ENCODE results near the gene DCTN1.
"Not testable (repeated sequence)": the region's sequence is repeated elsewhere in the genome, so short reads cannot be mapped to it uniquely, and the experiment has no call there.

Gene DCTN1

DNA sequence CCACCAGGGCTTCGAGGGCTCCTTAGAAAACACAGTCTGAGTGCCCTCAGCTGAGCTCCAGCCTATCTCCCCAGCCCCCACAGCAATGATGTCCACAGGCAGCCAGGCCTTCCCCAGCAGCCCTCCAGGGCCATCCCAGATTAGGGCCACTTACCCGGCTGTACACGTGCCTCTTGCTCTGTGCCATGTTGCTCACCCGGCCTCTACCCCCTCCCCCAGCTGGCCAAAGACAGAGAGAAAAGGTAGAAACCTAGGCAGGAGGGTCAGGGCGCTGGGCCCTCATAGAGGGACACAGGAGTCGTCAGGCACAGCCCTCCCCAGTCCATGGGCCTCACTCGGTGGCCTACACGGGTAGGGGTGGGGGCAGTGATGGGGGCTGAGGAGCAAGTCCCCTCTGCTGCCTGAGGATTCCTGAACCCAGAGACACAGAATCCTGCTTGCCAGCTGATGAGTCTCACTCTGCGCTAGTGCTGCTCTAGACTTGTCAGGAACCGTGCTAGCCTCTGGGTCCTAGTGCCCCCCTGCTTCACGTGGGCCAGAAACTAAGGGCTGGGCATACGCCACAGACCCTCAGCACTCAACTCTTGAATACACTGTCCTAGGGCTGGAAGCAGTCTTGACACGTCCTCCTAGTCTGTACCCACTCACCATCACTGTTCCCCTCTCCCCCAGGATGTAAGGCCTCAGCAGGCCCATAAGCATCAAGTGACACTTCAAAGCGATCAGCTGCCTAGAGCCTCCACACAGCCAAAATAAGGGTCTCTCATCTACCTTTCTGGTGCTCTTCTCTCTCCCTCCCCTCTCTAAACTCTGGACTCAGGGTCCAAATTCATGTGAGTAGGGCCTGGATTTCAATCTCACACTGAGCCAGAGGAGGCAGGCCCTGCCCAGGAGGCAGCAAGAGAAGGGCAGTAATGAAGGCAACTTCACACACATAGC, at the start of gene DCTN1:
Gene DCTN1, minus strand, starts transcription at position 461 of the 939 bp plus-strand sequence. Its CDS starts 274 bp downstream, at position 187.
- peak; percentile 85 for DNase-seq (ENCODE audit: low spot score)

- no peak for DNase-seq (ENCODE audit: low spot score)
Measured at GRCh38 chr2:74428675-74429074, 48.6 kb upstream of the DCTN1 start.

DNA sequence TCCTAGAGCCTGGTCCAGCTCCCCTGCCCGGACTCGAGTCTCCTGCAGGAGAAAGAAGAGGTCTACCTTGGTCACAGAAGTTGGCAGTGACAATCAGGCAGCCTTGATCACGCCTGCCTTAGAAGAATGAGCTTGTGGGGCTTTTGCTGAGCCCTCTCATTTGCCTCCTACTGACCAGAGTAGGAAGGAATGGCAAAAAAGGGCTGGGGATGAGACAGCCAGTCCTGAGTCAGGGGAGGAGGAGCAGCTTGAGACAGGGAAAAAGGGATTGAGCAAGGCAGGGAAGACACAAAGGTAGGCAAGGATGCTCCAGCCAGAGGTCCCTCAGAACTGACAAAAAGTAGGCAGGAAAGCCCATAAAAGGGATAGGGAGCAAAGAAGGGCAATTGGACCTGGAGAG, 47.4 kb upstream of the DCTN1 start:
- DNase-seq (ENCODE audit: low spot score) = no peak

DNA sequence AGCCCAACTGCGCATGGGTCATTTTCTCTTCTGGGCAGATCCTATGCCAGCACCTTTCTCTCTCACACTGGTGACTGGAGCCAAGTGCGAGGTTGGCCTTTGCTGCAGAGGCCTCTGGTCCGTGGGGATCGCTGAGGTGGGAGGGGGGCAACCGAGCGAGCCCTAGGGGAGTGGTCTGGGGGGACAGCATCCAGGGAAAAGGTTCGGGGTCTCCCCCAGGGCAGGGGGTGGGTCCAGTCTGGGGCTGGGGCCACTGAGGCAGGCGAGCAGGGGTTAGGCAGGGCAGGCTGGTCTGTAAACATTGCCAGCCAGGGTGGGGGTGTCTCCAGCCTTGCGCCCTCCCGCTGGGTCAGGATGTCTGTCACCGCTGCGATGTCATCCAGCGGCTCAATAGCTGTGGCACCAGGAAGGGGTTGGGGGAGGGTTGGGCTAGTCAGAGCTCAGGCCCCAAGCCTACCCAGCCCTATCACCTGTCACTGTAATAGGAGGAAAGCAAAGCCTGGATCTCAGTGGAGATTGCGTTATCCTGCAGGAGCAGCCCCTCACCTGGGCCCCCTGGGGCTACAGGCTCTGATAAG, 46.2 kb upstream of the DCTN1 start:
- DNase-seq (ENCODE audit: low spot score) = no peak

GRCh38 chr2:74425523-74425922, 45.4 kb upstream of the DCTN1 start:
- no peak for DNase-seq (ENCODE audit: low spot score)

GRCh38 chr2:74424995-74425406, 44.9 kb upstream of the DCTN1 start:
- no peak for DNase-seq (ENCODE audit: low spot score)

- DNase-seq (ENCODE audit: low spot score) = no peak
Measured at GRCh38 chr2:74424139-74424992, 44.3 kb upstream of the DCTN1 start.

GRCh38 chr2:74423231-74424095, 43.4 kb upstream of the DCTN1 start:
- DNase-seq (ENCODE audit: low spot score) = no peak

- peak; percentile 44 for DNase-seq (ENCODE audit: low spot score)
Measured at GRCh38 chr2:74421221-74421870, 41.2 kb upstream of the DCTN1 start, which contains the start of the genes C2orf81 and WDR54. Gene C2orf81, minus strand, starts transcription at chr2:74421619. Its CDS starts 59 bp downstream, at chr2:74421560. Gene WDR54, plus strand, starts transcription at chr2:74421730. Its CDS starts 424 bp downstream, at chr2:74422154.

DNA sequence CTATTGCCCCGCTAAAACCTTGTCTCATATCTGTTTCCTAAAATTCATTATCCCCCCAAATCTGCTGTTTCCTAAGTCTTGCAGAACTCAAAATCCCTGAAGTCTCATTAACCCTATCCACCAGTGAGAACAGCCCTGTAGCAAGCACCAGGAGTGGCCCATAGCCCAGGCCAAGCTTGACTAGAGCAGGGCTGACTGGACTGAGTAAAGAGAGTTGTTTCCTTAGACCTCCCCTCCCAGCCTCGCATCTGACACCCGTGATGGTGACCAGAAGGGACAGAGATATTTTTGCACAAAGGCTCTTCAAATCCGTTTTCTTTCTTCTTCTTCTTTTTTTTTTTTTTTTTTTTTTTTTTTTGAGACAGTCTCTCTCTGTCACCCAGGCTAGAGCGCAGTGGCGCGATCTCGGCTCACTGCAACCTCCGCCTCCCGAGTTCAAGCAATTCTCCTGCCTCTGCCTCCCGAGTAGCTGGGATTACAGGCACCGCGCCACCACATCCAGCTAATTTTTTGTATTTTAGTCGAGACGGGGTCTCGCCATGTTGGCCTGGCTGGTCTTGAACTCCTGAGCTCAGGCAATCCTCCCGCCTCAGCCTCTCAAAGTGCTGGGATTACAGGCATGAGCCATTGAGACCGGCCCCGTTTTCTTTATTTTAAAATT, 40.5 kb upstream of the DCTN1 start:
- not testable (repeated sequence) for DNase-seq (ENCODE audit: low spot score)

DNA sequence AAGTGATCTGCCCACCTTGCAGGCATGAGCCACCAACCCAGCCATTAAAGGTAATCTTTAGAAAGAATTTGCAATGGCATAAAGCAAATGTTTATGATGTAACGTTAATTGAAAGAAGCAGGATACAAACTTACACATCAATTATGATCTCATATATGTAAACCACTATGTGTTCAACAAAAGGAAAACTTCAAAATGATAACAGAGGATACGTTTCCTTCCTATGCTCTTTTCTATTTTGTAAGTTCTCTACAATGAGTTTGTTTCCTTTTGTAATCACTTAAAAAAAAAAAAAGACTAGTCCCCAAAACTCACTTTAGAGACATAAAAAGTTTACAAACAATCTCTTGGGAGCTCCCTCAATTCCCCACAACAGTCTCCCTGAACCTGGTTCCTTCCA, 39.9 kb upstream of the DCTN1 start:
- DNase-seq (ENCODE audit: low spot score) = no peak

DNA sequence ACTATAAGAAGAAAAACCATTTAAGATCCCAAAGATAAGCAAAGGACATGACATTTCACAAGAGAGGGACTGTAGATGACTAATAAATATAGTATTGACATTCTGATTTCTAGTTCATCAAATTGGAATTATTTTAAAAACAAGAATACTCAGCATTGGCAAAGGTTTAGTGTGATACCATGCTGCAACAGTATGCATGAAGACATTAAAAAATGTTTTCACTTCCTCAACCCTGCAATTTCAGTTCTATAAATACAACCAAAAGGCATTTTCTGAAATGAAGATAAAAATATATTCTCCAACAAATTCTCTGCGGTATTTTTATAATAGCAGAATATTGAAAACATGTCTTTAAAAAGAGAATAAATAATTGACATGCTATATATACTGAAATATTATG, 39.2 kb upstream of the DCTN1 start:
- DNase-seq (ENCODE audit: low spot score) = no peak

GRCh38 chr2:74418312-74418711, 38.2 kb upstream of the DCTN1 start:
- no peak for DNase-seq (ENCODE audit: low spot score)

GRCh38 chr2:74417763-74418162, 37.7 kb upstream of the DCTN1 start:
- no peak for DNase-seq (ENCODE audit: low spot score)

GRCh38 chr2:74417197-74417596, 37.1 kb upstream of the DCTN1 start:
- DNase-seq (ENCODE audit: low spot score) = no peak

GRCh38 chr2:74416778-74417177, 36.7 kb upstream of the DCTN1 start:
- no peak for DNase-seq (ENCODE audit: low spot score)

- DNase-seq (ENCODE audit: low spot score) = no peak
Measured at GRCh38 chr2:74415762-74416395, 35.8 kb upstream of the DCTN1 start.

- DNase-seq (ENCODE audit: low spot score) = no peak
Measured at GRCh38 chr2:74414881-74415761, 35.0 kb upstream of the DCTN1 start.

GRCh38 chr2:74414441-74414840, 34.3 kb upstream of the DCTN1 start:
- DNase-seq (ENCODE audit: low spot score) = no peak
